Fibroblast of mammary gland (primary cell): ENCODE data around the gene RPL5.
A peak's percentile ranks its signal among the peaks of the same experiment; 100 is the strongest.

Experiments used
- DNase-seq: peaks from one replicate; pipeline ENCODE4 v3.0.0-alpha.2; 2010; ENCODE audit warnings: low read depth
- H3K4me3 ChIP-seq: 2 replicates; pipeline ENCODE4 v1.5.1; 2011; ENCODE audit warnings: low read depth, mild to moderate bottlenecking, low read length, moderate library complexity; ENCODE audit not compliant: control insufficient read depth
- TF ChIP-seq, protein P1 (sequence below): conservative IDR thresholded peaks from 2 replicates; pipeline ENCODE4 v1.5.1; 2011; ENCODE audit warnings: low read depth, low read length, inconsistent platforms; ENCODE audit not compliant: control insufficient read depth, insufficient read depth

Gene RPL5

DNA sequence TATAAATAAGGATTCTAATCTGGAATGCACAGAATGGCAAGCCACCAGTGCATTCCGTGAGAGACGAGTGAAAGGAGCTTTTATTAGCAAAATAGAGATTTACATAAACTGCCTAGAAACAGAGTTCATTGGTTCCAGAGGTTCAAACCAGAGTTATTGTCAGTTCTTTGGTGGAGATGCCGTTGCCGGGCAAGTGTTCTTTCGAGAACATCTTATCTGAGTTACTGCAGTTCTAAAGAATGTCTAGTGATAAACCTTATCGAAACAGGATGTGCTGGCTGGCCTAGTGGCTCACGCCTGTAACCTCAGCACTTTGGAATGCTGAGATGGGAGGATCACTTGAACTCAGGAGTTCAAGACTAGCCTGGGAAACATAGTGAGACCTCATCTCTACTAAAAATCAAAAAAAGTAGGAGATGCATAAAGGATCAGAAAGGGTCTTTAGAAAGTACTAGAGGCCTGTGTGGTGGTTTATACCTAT lies 27.1 kb upstream of the RPL5 start:
- TF ChIP-seq, protein P1, sequence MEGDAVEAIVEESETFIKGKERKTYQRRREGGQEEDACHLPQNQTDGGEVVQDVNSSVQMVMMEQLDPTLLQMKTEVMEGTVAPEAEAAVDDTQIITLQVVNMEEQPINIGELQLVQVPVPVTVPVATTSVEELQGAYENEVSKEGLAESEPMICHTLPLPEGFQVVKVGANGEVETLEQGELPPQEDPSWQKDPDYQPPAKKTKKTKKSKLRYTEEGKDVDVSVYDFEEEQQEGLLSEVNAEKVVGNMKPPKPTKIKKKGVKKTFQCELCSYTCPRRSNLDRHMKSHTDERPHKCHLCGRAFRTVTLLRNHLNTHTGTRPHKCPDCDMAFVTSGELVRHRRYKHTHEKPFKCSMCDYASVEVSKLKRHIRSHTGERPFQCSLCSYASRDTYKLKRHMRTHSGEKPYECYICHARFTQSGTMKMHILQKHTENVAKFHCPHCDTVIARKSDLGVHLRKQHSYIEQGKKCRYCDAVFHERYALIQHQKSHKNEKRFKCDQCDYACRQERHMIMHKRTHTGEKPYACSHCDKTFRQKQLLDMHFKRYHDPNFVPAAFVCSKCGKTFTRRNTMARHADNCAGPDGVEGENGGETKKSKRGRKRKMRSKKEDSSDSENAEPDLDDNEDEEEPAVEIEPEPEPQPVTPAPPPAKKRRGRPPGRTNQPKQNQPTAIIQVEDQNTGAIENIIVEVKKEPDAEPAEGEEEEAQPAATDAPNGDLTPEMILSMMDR, result no peak
- DNase-seq, result peak; percentile 87
- H3K4me3 ChIP-seq, result no peak overlapping the region

DNA sequence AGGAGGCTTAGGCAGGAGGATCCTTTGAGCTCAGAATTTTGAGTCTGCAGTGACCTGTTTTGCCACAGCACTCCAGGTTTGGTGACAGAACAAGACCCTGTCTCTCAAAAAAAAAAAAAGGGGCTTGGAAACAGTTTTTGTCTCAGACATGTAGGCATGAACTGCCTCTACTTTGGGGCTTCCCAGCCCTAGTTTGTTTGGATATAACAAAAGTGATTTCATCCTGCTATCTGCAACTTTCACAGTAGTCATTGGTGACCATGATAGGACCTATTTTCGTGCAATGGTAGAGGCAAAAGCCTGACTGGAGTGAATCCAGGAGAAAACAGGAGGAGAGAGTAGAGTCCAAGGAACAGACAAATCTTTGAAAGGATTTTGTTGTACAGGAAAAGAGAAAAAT lies 26.6 kb upstream of the RPL5 start:
- no peak overlapping the region for H3K4me3 ChIP-seq
- TF ChIP-seq, protein P1, result no peak
- DNase-seq, result no peak

DNA sequence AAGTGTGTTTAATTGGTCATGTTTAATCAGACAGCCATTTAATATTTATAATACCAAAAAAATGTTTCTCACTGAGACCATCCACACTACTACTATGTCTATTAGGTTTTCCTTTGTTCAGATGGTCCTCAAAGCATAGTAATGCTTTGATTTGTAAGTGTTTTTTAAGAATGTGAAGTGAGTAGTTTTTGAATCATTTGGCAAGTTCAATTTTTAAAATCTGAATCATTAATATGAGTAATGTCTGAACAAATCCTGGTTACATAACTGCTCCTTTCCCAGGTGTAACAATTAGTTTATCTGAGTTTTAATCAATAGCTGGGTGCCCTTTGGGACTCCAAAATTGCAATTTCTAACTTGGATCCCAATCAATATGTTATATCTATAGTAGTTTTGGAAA lies 23.5 kb upstream of the RPL5 start:
- no peak overlapping the region for H3K4me3 ChIP-seq
- TF ChIP-seq, protein P1, result no peak
- peak; percentile 19 for DNase-seq

DNA sequence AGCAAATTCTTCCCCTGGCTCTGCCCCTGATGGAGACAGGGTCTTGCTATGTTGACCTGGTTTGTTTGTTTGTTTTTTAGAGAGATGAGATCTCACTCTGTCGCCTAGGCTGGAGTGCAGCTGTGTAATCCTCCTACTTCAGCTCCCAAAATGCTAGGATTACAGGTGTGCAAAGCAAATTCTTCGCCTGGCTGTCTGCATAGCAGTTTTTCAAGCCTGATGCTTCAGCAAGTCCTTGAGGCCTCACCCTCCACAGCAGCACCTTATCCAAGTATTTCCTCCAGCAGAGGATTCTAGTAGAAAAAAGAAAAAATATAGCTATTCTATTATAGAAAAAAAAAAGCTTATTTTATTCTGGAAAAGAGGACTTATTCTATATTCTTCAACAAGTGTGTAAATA lies 15.1 kb upstream of the RPL5 start:
- no peak for DNase-seq
- no peak overlapping the region for H3K4me3 ChIP-seq
- TF ChIP-seq, protein P1, result no peak

DNA sequence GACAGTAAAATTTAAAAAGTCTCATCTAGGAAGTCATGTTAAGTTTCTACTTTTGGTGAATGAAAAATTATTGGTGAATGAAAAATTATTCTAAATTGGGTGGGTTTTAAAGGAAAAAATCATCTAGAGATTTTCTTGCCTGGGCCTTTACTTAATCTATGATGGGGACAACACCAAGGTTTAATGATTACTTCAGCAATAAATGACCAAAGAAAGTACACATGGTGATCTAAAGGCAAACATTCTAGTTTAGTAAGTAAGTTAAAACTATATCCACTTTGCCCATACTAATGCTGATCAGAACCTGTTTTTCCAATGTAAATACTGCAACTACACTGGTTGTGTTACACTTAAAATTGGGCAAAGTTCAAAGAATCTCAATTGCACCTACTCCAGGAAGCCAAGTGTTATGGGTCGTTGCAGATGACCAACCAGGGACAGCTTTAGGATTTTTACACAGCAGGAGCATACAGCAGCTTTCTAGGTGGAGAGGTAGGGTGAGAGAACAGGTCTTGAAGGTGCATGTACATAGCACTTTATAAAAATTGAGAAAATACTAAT lies 14.6 kb upstream of the RPL5 start:
- no peak for DNase-seq
- TF ChIP-seq, protein P1, result no peak
- H3K4me3 ChIP-seq, result no peak overlapping the region

DNA sequence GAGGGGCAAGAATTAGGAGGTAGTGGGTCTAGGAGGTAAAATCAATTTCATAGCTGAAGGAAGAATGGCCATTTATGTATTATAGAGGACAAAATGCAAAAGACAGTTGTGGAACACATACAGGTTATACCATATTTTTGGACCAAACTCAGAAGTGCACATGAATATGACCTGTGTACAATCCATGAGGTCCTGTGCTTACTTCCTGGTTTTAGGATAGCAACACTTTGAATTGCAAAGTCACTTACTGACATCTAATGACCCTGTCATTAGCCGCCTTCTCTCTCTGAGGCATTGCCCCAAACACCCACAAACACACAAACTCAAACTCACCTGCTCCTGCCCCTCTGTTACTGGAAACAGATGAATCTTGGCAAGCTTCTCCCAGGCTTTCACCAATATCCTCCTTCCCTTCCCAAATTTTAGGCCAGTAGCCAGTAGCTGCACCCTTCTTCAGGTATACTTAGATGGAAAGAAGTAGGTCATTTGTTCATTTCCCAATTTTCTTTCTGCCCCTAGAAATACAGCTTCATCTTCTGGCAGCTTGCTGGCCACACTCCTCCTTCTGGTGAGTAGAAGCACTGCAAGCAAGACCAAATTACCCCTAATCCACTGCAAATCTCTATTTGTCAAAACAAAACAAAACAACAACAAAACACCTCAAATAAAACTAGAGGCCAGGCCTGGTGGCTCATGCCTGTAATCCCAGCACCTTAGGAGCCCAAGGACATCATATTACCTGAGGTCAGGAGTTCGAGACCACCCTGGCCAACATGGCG lies 13.7 kb upstream of the RPL5 start:
- DNase-seq, result peak; percentile 55
- H3K4me3 ChIP-seq, result no peak overlapping the region
- TF ChIP-seq, protein P1, result peak; percentile 80
